ENCODE data around the gene NCAPG2. TPM values are rescaled to one million over a fixed set of nuclear protein-coding genes. Genes with fewer than 3 reads are reported as not detected.

The NCAPG2 gene
- total RNA-seq, 1 experiment from 2014 or later, result 67.3 TPM

DNA sequence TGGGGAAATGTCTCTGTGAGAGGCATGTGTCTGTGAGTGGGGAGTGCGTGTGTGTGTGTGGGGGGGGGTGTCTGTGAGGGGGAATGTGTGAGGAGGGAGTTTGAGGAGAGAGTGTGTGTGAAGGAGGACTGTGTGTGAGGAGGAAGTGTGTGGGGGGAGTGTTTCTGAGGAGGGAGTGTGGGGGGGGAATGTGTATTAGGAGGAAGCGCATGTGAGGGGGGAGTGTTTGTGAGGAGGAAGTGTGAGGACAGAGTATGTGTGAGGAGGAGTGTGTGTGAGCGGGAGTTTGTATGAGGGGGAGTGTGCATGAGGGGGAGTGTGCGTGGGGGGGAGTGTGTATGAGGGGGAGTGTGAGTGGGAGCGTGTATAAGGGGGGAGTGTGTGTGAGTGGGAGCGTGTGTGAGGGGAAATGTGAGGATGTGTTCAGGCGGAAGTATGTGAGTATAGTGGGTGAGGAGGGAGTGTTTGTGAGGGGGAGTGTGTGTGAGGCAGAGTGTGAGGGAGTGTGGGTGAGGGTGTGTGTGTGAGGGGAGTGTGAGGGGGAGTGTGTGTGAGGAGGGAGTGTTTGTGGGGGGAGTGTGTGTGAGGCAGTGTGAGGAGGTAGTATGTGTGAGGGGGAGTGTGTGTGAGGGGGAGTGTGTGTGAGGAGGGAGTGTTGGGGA is 95.2 kb downstream of the NCAPG2 start:
- no peak overlapping the region for H3K27ac Mint-ChIP-seq (ENCODE audit: unreplicated experiment)
- H3K4me1 Mint-ChIP-seq (ENCODE audit: low read depth, unreplicated experiment), result no peaks in the 10 kb centered on the region
- POLR2A ChIA-PET, result no interaction called here
- Histone ChIP-seq H3K4me1 (no peaks in the 10 kb centered on the region), H3K27me3 (replicated peaks; ENCODE audit: control insufficient read depth, insufficient read depth, low read length) (no peaks in the 10 kb centered on the region), H3K36me3 (ENCODE audit: control insufficient read depth, insufficient read depth, low read length) (no peaks in the 10 kb centered on the region), H3K9me3 (no peaks in the 10 kb centered on the region), H3K4me3 (ENCODE audit: low read depth, low read length) (no peak overlapping the region)
- H3K9me3 Mint-ChIP-seq (ENCODE audit: unreplicated experiment), result no peaks in the 10 kb centered on the region
- intact Hi-C loops (cut with micrococcal nuclease; ENCODE audit: unreplicated experiment), result no loop called here
- H3K4me3 Mint-ChIP-seq (ENCODE audit: unreplicated experiment), result no peak overlapping the region
- DNase-seq, result no peak
- TF ChIP-seq CTCF (IDR thresholded peaks at IDR 0.05; ENCODE audit: insufficient read depth in 1 of 2, low read depth in 1 of 2, low read length in 1 of 2, severe bottlenecking in 1 of 2, unreplicated experiment in 1 of 2), result no peak
- BruUV-seq (replicated peaks), result no TSS peak
- no peaks in the 10 kb centered on the region for H3K27me3 Mint-ChIP-seq (ENCODE audit: insufficient read depth, unreplicated experiment)
- CTCF ChIA-PET, result no interaction called here
- H3K36me3 Mint-ChIP-seq (ENCODE audit: insufficient read depth, unreplicated experiment), result peaks cover 26% of the 10 kb centered on the region

- BruUV-seq (replicated peaks), result no TSS peak
- H3K4me1 ChIP-seq, result no peaks in the 10 kb centered on the region
- Mint-ChIP-seq H3K27me3 (ENCODE audit: insufficient read depth, unreplicated experiment) (no peaks in the 10 kb centered on the region), H3K36me3 (ENCODE audit: insufficient read depth, unreplicated experiment) (peaks cover 26% of the 10 kb centered on the region), H3K27ac (ENCODE audit: unreplicated experiment) (no peak overlapping the region), H3K4me3 (ENCODE audit: unreplicated experiment) (no peak overlapping the region), H3K4me1 (ENCODE audit: low read depth, unreplicated experiment) (no peaks in the 10 kb centered on the region), H3K9me3 (ENCODE audit: unreplicated experiment) (no peaks in the 10 kb centered on the region)
- no peak for TF ChIP-seq CTCF (IDR thresholded peaks at IDR 0.05; ENCODE audit: insufficient read depth in 1 of 2, low read depth in 1 of 2, low read length in 1 of 2, severe bottlenecking in 1 of 2, unreplicated experiment in 1 of 2)
- no peaks in the 10 kb centered on the region for H3K27me3 ChIP-seq (replicated peaks; ENCODE audit: control insufficient read depth, insufficient read depth, low read length)
- H3K4me3 ChIP-seq (ENCODE audit: low read depth, low read length), result no peak overlapping the region
- ChIA-PET POLR2A (no interaction called here), CTCF (no interaction called here)
- no peak for DNase-seq
- no peaks in the 10 kb centered on the region for H3K9me3 ChIP-seq
- no peaks in the 10 kb centered on the region for H3K36me3 ChIP-seq (ENCODE audit: control insufficient read depth, insufficient read depth, low read length)
- intact Hi-C loops (cut with micrococcal nuclease; ENCODE audit: unreplicated experiment), result no loop called here
Observed at GRCh38 chr7:158607563-158607962, 97.0 kb downstream of the NCAPG2 start.

DNA sequence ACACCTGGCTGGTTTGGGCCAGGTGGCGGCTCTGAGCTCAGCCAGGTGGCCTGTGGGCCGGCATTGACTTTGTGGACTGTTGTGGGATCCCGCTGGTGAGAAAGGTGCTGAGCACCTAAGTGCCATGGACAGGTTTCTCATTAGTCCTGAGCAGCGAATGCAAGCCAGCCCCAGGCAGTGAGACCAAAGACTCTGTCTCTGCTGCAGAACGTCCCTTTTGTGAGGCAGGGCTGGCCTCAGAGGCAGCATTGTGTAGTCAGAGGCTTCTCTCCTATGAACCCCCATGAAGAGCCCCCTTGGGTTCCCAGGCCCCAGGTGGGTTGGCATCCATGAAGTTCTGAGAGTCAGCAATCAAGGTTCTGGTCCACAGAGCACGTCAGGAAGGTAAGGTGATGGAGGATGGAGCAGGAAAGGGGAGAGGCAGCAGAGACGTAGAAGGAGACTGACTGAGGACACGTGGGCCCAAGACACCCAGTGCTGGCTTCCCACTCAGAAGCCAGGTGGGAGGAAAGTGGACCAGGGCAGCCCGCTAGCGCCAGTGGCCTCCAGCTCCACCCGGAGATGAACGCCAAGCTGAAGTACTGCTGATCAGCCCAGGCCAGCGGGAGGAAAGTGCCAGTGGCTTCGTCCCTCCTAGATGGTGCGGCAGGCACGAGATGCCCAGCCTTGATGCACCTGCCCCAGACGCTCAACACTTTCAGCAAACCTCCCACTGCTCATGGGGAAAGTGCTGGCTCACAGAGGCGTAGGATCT is 97.8 kb downstream of the NCAPG2 start:
- Mint-ChIP-seq H3K27me3 (ENCODE audit: insufficient read depth, unreplicated experiment) (no peaks in the 10 kb centered on the region), H3K36me3 (ENCODE audit: insufficient read depth, unreplicated experiment) (peaks cover 21% of the 10 kb centered on the region), H3K4me1 (ENCODE audit: low read depth, unreplicated experiment) (no peaks in the 10 kb centered on the region), H3K4me3 (ENCODE audit: unreplicated experiment) (no peak overlapping the region), H3K9me3 (ENCODE audit: unreplicated experiment) (no peaks in the 10 kb centered on the region), H3K27ac (ENCODE audit: unreplicated experiment) (no peak overlapping the region)
- BruUV-seq (replicated peaks), result no TSS peak
- no peaks in the 10 kb centered on the region for H3K4me1 ChIP-seq
- no peaks in the 10 kb centered on the region for H3K9me3 ChIP-seq
- CTCF ChIA-PET, result no interaction called here
- H3K4me3 ChIP-seq (ENCODE audit: low read depth, low read length), result no peak overlapping the region
- intact Hi-C loops (cut with micrococcal nuclease; ENCODE audit: unreplicated experiment), result no loop called here
- TF ChIP-seq CTCF (IDR thresholded peaks at IDR 0.05; ENCODE audit: insufficient read depth in 1 of 2, low read depth in 1 of 2, low read length in 1 of 2, severe bottlenecking in 1 of 2, unreplicated experiment in 1 of 2), result no peak
- H3K27me3 ChIP-seq (replicated peaks; ENCODE audit: control insufficient read depth, insufficient read depth, low read length), result no peaks in the 10 kb centered on the region
- POLR2A ChIA-PET, result no interaction called here
- H3K36me3 ChIP-seq (ENCODE audit: control insufficient read depth, insufficient read depth, low read length), result no peaks in the 10 kb centered on the region
- DNase-seq, result no peak

Measured in Caco-2 (cell line).